Sigmoid colon (tissue), 7 donors: Measurements from ENCODE around the gene TMEM181. TPM values are rescaled to one million over a fixed set of nuclear protein-coding genes. Genes with fewer than 3 reads are reported as not detected.

Experiments
- DNase-seq: peaks from one replicate; pipeline ENCODE4 v3.0.0-alpha.2; 2019
- H3K27ac ChIP-seq, 4 donors: fragments of 200-600 bp; sonication (generic); one replicate each; pipeline ENCODE4 v1.5.1; 2016 to 2019; ENCODE audit warnings: mild to moderate bottlenecking in 1 of 4
- H3K27me3 ChIP-seq, 3 donors: fragments of 200-600 bp; sonication (generic); one replicate each; pipeline ENCODE4 v1.5.1; 2019; ENCODE audit warnings: mild to moderate bottlenecking in 1 of 3
- H3K36me3 ChIP-seq, 4 donors: fragments of 200-600 bp; sonication (generic); one replicate each; pipeline ENCODE4 v1.5.1; 2016 to 2019
- H3K4me1 ChIP-seq, 4 donors: fragments of 200-600 bp; sonication (generic); one replicate each; pipeline ENCODE4 v1.5.1; 2017 to 2019
- H3K4me3 ChIP-seq, 4 donors: fragments of 200-600 bp; sonication (generic); one replicate each; pipeline ENCODE4 v1.5.1; 2017 to 2019; ENCODE audit warnings: mild to moderate bottlenecking in 2 of 4, moderate library complexity in 1 of 4
- H3K9me3 ChIP-seq, 4 donors: fragments of 200-600 bp in 3 of 4; sonication (generic) in 3 of 4; one replicate each; pipeline versions ENCODE4 v1.5.1 to v1.6.1; 2013 to 2019
- CTCF ChIP-seq, 4 experiments: fragments of 450-650 bp in 3 of 4; fragments of 200-600 bp in 1 of 4; IDR thresholded peaks; one replicate each; pipeline ENCODE4 v1.5.1; 2016 to 2019; ENCODE audit warnings: antibody characterized with exemption in 4 of 4, mild to moderate bottlenecking in 3 of 4, moderate library complexity in 2 of 4
- EP300 ChIP-seq, 4 donors: sonication (generic); formaldehyde crosslinking; IDR thresholded peaks; one replicate each; pipeline ENCODE4 v1.6.1; 2017; ENCODE audit warnings: antibody characterized with exemption in 4 of 4
- POLR2A ChIP-seq, 2 donors: fragments of 450-650 bp; IDR thresholded peaks; one replicate each; pipeline ENCODE4 v1.6.1; 2016; ENCODE audit warnings: antibody characterized with exemption in 2 of 2, mild to moderate bottlenecking in 2 of 2, moderate library complexity in 2 of 2
- POLR2AphosphoS5 ChIP-seq, 4 donors: sonication (generic); formaldehyde crosslinking; IDR thresholded peaks; one replicate each; pipeline ENCODE4 v1.6.1; 2017; ENCODE audit warnings: antibody characterized with exemption in 4 of 4
- WGBS, 2 donors: extraction: QIAGEN DNeasy Blood & Tissue Kit; methylation state at CpG; one replicate each; pipeline ENCODE4 v1.1.7; 2013; 5-methylcytosine and 5-hydroxymethylcytosine counted together
- intact Hi-C: fragments of 100-400 bp; cut with DNase I; formaldehyde crosslinking; loops from one replicate; pipeline ENCODE4 v1.15.1; 2023
- polyA plus RNA-seq, 3 donors: library from polyadenylated mRNA; stranded (reverse); fragments of 200-250 nt; gene quantifications; one replicate each; pipeline ENCODE4 v1.2.3, GENCODE V29; 2013
- total RNA-seq, 4 donors: library from RNA; depleted of rRNA; stranded (reverse); fragments of >200 nt; gene quantifications; one replicate each; pipeline ENCODE4 v1.1.0, GENCODE V29; 2016
- donor health status: healthy with polysubstance abuse.
- donor health status: Bipolar disorder and iron deficiency.
- donor health status: healthy.

Gene TMEM181
- total and polyA plus RNA-seq, 7 donors, result 4.6 to 24.7 (median 20.8) TPM

- Histone ChIP-seq H3K36me3 (peaks cover 4 to 64% (median 19%) of the 10 kb centered on the region in 4 donors), H3K27ac (no peak overlapping the region), H3K4me1 (no peaks in the 10 kb centered on the region), H3K27me3 (no peaks in the 10 kb centered on the region), H3K4me3 (no peak overlapping the region), H3K9me3 (no peaks in the 10 kb centered on the region)
- intact Hi-C loops, result no loop called here
- WGBS, 2 donors, result 94 to 98% methylated on average over 7 of the region's 7 CpGs
- TF ChIP-seq CTCF (IDR thresholded peaks at IDR 0.05) (no peak), POLR2AphosphoS5 (IDR thresholded peaks at IDR 0.05) (no peak)
- DNase-seq, result no peak
Observed at GRCh38 chr6:158606935-158607334, 47.0 kb downstream of the TMEM181 start.

- Histone ChIP-seq H3K27ac (no peak overlapping the region), H3K9me3 (no peaks in the 10 kb centered on the region), H3K27me3 (no peaks in the 10 kb centered on the region), H3K36me3 (peaks cover 4 to 66% (median 19%) of the 10 kb centered on the region in 4 donors), H3K4me1 (no peaks in the 10 kb centered on the region), H3K4me3 (no peak overlapping the region)
- DNase-seq, result no peak
- TF ChIP-seq EP300 (IDR thresholded peaks at IDR 0.05) (no peak), POLR2A (IDR thresholded peaks at IDR 0.05) (no peak), CTCF (IDR thresholded peaks at IDR 0.05) (no peak), POLR2AphosphoS5 (IDR thresholded peaks at IDR 0.05) (no peak)
- 93 to 94% methylated on average over 14 of the region's 14 CpGs for WGBS, 2 donors
- intact Hi-C loops, result no loop called here
Observed at GRCh38 chr6:158607411-158608170, 47.7 kb downstream of the TMEM181 start.

GRCh38 chr6:158608221-158608620 lies 48.3 kb downstream of the TMEM181 start:
- no peak for DNase-seq
- 96% methylated on average over 12 of the region's 12 CpGs for WGBS, 2 donors
- no peak for TF ChIP-seq CTCF (IDR thresholded peaks at IDR 0.05)
- TF ChIP-seq POLR2AphosphoS5 (IDR thresholded peaks at IDR 0.05), result no peak
- no peak for TF ChIP-seq EP300 (IDR thresholded peaks at IDR 0.05)
- no peak for TF ChIP-seq POLR2A (IDR thresholded peaks at IDR 0.05)
- Histone ChIP-seq H3K4me3 (no peak overlapping the region), H3K9me3 (no peaks in the 10 kb centered on the region), H3K27ac (no peak overlapping the region), H3K27me3 (no peaks in the 10 kb centered on the region), H3K36me3 (peaks cover 4 to 73% (median 19%) of the 10 kb centered on the region in 4 donors), H3K4me1 (no peaks in the 10 kb centered on the region)
- intact Hi-C loops, result no loop called here

GRCh38 chr6:158609455-158610155 lies 49.7 kb downstream of the TMEM181 start:
- Histone ChIP-seq H3K27ac (no peak overlapping the region), H3K27me3 (no peaks in the 10 kb centered on the region), H3K4me1 (no peaks in the 10 kb centered on the region), H3K4me3 (no peak overlapping the region), H3K9me3 (no peaks in the 10 kb centered on the region), H3K36me3 (peaks cover 4 to 77% (median 19%) of the 10 kb centered on the region in 4 donors)
- TF ChIP-seq CTCF (IDR thresholded peaks at IDR 0.05), result no peak
- no peak for TF ChIP-seq EP300 (IDR thresholded peaks at IDR 0.05)
- TF ChIP-seq POLR2AphosphoS5 (IDR thresholded peaks at IDR 0.05), result no peak
- TF ChIP-seq POLR2A (IDR thresholded peaks at IDR 0.05), result no peak
- 95 to 96% methylated on average over 13 of the region's 13 CpGs for WGBS, 2 donors
- intact Hi-C loops, result no loop called here
- DNase-seq, result no peak
